Right atrium auricular region (tissue), 2 donors: Measurements from ENCODE around the gene HECTD3. TPM values are rescaled to one million over a fixed set of nuclear protein-coding genes. Genes with fewer than 3 reads are reported as not detected.
A peak's percentile ranks its signal among the peaks of the same experiment; 100 is the strongest.
"Not testable (repeated sequence)": the region's sequence is repeated elsewhere in the genome, so short reads cannot be mapped to it uniquely, and the experiment has no call there.

Experiments used
- DNase-seq: peaks from one replicate; pipeline ENCODE4 v3.0.0-alpha.2; 2019; ENCODE audit warnings: low spot score
- H3K27ac ChIP-seq, 2 donors: fragments of 200-600 bp; sonication (generic); 1 replicate in 1 of 2; 2 replicates in 1 of 2; pipeline ENCODE4 v1.5.1; 2016 to 2019
- H3K27me3 ChIP-seq, 2 donors: fragments of 200-600 bp; sonication (generic); one replicate each; pipeline versions ENCODE4 v1.5.1 to v1.6.0; 2017 to 2019
- H3K36me3 ChIP-seq: fragments of 200-600 bp; sonication (generic); one replicate; pipeline ENCODE4 v1.5.1; 2016
- H3K4me1 ChIP-seq, 2 donors: fragments of 200-600 bp; sonication (generic); one replicate each; pipeline versions ENCODE4 v1.5.1 to v1.6.0; 2017 to 2019
- H3K4me3 ChIP-seq, 2 donors: fragments of 200-600 bp; sonication (generic); 1 replicate in 1 of 2; 2 replicates in 1 of 2; pipeline ENCODE4 v1.5.1; 2017 to 2019; ENCODE audit warnings: mild to moderate bottlenecking in 1 of 2, moderate library complexity in 1 of 2
- H3K9me3 ChIP-seq, 2 donors: fragments of 200-600 bp; sonication (generic); one replicate each; pipeline ENCODE4 v1.5.1; 2019
- total RNA-seq, 2 donors: library from RNA; depleted of rRNA; stranded (reverse); fragments of >200 nt; gene quantifications; one replicate each; pipeline ENCODE4 v1.1.0, GENCODE V29; 2016
- TF ChIP-seq, protein P1 (sequence below), 2 donors: fragments of 200-600 bp; sonication (generic); IDR thresholded peaks; one replicate each; pipeline ENCODE4 v1.5.1; 2019; ENCODE audit warnings: antibody characterized with exemption in 2 of 2

HECTD3 gene
- total RNA-seq, 2 donors from 2014 or later, result 13.0 to 15.6 TPM

DNA sequence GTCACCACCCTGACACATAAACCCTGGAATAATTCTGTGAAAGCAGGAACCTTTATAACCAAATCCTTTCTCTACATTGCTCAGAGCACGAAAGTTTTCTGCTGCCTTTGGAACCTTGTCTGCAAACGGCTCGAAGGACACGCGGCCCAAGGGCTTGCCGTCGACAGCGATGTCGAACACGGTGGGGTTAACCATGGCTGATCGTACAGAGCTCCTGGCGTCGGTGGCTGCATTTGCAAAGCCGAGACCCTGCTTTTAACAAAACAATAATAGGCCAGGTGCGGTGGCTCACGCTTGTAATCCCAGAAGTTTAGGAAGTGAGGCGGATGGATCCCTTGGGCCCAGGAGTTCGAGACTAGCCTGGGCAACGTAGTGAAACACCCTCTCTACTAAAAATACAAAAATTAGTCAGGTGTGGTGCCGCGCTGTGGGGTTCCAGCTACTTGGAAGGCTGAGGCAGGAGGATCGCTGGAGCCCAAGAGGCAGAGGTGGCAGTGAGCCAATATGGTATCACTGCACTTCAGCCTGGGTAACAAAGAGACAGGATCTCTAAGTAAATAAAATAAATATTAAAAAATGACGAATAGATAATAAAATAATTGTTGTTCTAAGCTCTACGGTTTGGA lies 22.5 kb downstream of the HECTD3 start:
- DNase-seq, result no peak
- H3K9me3 ChIP-seq, result no peaks in the 10 kb centered on the region
- no peak overlapping the region for H3K4me3 ChIP-seq
- no peak overlapping the region for H3K27ac ChIP-seq
- H3K27me3 ChIP-seq, result no peaks in the 10 kb centered on the region
- H3K4me1 ChIP-seq, result peaks cover 0 to 10% of the 10 kb centered on the region in 2 donors
- no peaks in the 10 kb centered on the region for H3K36me3 ChIP-seq
- TF ChIP-seq, protein P1, sequence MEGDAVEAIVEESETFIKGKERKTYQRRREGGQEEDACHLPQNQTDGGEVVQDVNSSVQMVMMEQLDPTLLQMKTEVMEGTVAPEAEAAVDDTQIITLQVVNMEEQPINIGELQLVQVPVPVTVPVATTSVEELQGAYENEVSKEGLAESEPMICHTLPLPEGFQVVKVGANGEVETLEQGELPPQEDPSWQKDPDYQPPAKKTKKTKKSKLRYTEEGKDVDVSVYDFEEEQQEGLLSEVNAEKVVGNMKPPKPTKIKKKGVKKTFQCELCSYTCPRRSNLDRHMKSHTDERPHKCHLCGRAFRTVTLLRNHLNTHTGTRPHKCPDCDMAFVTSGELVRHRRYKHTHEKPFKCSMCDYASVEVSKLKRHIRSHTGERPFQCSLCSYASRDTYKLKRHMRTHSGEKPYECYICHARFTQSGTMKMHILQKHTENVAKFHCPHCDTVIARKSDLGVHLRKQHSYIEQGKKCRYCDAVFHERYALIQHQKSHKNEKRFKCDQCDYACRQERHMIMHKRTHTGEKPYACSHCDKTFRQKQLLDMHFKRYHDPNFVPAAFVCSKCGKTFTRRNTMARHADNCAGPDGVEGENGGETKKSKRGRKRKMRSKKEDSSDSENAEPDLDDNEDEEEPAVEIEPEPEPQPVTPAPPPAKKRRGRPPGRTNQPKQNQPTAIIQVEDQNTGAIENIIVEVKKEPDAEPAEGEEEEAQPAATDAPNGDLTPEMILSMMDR (IDR thresholded peaks at IDR 0.05), result no peak

DNA sequence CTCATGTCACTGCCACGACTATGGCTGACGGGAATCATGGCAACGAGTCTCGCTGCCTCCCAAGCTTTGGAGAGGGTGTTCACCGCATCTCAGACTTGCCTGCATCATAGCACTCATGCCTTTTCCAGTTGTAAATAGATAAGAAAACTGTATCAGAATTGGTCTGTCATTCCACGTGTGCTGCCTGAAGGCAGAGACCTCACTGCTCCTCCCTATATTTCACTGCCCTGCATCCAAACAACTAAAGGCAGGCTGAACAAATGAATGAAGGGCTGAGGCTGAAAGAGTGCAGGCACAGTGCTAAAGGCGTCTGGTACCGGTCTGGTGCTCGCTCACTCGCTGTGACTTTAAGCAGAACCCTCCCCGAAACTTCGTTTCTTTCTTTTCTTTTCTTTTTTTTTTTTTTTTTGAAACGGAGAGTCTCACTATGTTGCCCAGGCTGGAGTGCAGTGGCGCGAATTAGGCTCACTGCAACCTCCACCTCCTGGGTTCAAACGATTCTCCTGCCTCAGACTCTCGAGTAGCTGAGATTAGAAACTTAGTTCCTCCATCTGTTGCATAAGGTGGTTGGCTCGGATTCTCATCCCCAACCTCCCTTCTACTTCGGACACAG lies 25.3 kb downstream of the HECTD3 start:
- H3K4me3 ChIP-seq, result peak overlapping the region; percentile 85 to 97
- TF ChIP-seq, protein P1 (IDR thresholded peaks at IDR 0.05), result no peak
- H3K9me3 ChIP-seq, result no peaks in the 10 kb centered on the region
- H3K27me3 ChIP-seq, result no peaks in the 10 kb centered on the region
- H3K36me3 ChIP-seq, result peaks cover 6% of the 10 kb centered on the region
- H3K27ac ChIP-seq, result peak overlapping the region; percentile 71 to 73
- DNase-seq, result no peak
- peaks cover 0 to 10% of the 10 kb centered on the region in 2 donors for H3K4me1 ChIP-seq

DNA sequence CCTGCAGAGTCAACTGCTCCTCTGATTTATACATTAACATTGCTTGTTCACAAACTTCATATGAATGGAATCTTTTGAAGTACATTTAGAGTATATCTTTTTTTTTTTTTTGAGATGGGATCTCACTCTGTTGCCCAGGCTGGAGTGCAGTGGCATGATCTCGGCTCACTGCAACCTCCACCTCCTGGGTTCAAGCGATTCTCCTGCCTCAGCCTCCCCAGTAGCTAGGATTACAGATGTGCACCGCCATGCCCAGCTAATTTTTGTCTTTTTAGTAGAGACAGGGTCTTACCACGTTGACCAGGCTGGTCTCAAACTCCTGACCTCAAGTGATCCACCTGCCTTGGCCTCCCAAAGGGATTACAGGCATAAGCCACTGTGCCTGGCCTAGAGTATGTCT lies 33.8 kb downstream of the HECTD3 start:
- H3K36me3 ChIP-seq, result peaks cover 58% of the 10 kb centered on the region
- DNase-seq, H3K4me1 ChIP-seq, H3K27ac ChIP-seq, H3K9me3 ChIP-seq, H3K4me3 ChIP-seq, H3K27me3 ChIP-seq: not testable (repeated sequence)

DNA sequence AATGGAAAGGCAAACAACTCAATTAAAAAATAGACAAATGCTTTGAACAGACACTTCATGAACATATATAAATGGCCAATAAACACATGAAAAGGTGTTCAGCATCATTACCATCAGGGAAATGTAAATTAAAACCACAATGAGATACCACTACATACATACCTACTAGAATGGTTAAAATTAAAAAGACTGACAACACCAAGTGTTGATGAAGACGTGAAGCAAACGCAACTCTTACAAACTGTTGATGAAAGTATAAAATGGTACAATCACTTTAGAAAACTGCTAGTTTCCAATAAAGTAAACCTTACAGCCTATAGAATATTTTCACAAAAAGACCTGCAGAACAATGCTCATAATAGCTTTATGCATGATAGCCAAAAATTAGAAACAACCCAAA lies 34.9 kb downstream of the HECTD3 start:
- TF ChIP-seq, protein P1 (IDR thresholded peaks at IDR 0.05), result no peak
- Histone ChIP-seq H3K4me3 (no peak overlapping the region), H3K9me3 (no peaks in the 10 kb centered on the region), H3K27me3 (no peaks in the 10 kb centered on the region), H3K36me3 (peaks cover 56% of the 10 kb centered on the region), H3K4me1 (no peaks in the 10 kb centered on the region), H3K27ac (no peak overlapping the region)
- DNase-seq, result no peak

DNA sequence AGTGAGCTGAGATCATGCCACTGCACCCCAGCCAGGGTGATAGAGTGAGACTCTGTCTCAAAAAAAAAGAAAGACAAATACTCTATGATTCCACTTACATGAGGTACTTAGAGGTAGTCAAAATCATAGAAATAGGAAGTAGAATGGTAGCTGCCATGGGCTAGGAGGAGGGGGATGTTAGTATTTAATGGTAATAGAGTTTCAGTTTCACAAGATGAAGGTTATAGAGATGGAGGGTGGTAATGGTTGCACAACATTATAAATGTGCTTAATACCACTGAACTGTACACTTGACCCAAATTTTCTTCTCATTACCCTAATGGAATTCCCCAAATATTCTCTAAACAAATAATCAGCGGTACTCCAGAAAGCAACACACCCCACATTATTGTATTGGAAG lies 37.5 kb downstream of the HECTD3 start:
- no peak for DNase-seq
- TF ChIP-seq, protein P1 (IDR thresholded peaks at IDR 0.05), result no peak
- Histone ChIP-seq H3K4me1 (no peaks in the 10 kb centered on the region), H3K36me3 (peaks cover 38% of the 10 kb centered on the region), H3K4me3 (no peak overlapping the region), H3K27me3 (no peaks in the 10 kb centered on the region), H3K27ac (no peak overlapping the region), H3K9me3 (no peaks in the 10 kb centered on the region)

DNA sequence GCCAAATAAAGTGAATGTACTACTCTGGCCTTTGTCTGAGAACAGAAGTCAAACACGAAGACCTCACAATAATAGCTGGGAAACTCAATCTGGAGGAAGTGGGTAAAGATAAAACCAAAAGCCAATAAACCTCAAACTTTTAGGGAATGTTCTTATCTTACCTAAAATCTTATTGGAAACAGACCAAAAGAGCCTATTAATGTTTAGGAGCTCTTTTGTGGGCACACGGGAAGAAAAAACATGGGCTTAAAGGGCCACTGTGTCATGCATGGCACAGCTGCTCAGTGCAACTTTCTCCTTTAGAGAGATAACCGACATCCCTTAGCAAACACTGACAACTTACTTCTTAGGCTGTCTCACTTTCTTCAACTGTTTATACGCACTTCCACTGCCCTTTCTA lies 40.8 kb downstream of the HECTD3 start:
- H3K27ac ChIP-seq, result no peak overlapping the region
- H3K9me3 ChIP-seq, result no peaks in the 10 kb centered on the region
- DNase-seq, result no peak
- H3K27me3 ChIP-seq, result no peaks in the 10 kb centered on the region
- no peak overlapping the region for H3K4me3 ChIP-seq
- peaks cover 6% of the 10 kb centered on the region for H3K36me3 ChIP-seq
- H3K4me1 ChIP-seq, result peaks cover 0 to 4% of the 10 kb centered on the region in 2 donors
- TF ChIP-seq, protein P1 (IDR thresholded peaks at IDR 0.05), result no peak
